ENCODE measurements around the gene AGPS. TPM values are rescaled to one million over a fixed set of nuclear protein-coding genes. Genes with fewer than 3 reads are reported as not detected.

Gene AGPS
- total and polyA plus RNA-seq, 7 donors, result 13.1 to 37.5 (median 22.0) TPM

Small RNA genes lying within 50 kb of the gene (small RNA-seq; reads per million reads assigned to genes)
- 0 reads per million in 3 donors for gene RF01210

Other genes starting within 250 kb of the AGPS start
- gene HNRNPA3, start 180.0 kb upstream of the AGPS start, total RNA-seq, result 10 to 100 TPM; 69.2 to 82.1 (median 74.5) TPM
- 100 to 1,000 TPM; 130 to 261 (median 131) TPM for gene HNRNPA3, start 180.0 kb upstream of the AGPS start, polyA plus RNA-seq
- 100 to 1,000 TPM in 2 of 4 donors, 10 to 100 TPM in 2; 88.1 to 103 (median 98.1) TPM for gene NFE2L2, start 128.0 kb upstream of the AGPS start, total RNA-seq
- 10 to 100 TPM; 46.7 to 88.3 (median 69.7) TPM for gene NFE2L2, start 128.0 kb upstream of the AGPS start, polyA plus RNA-seq